B cell (primary cell): ENCODE data around the gene FADS2. TPM values are rescaled to one million over a fixed set of nuclear protein-coding genes. Genes with fewer than 3 reads are reported as not detected.
A peak's percentile ranks its signal among the peaks of the same experiment; 100 is the strongest.

Experiments used
- ATAC-seq: fragments of 200-7000 bp; cut with Tn5 transposase; one replicate; pipeline ENCODE4 v1.10.0; 2021; ENCODE audit warnings: low read depth, mild to moderate bottlenecking, moderate number of reproducible peaks, moderate library complexity
- CTCF ChIA-PET: fragments of 350-600 bp; sonication (Branson Sonifier 250); formaldehyde crosslinking; loops from one replicate; lab custom pipeline; 2021; ENCODE audit warnings: antibody characterized with exemption, inconsistent platforms; lab: Charles Lee
- POLR2A ChIA-PET: fragments of 350-600 bp; sonication (Branson Sonifier 250); formaldehyde crosslinking; loops from one replicate; lab custom pipeline; 2021; ENCODE audit warnings: antibody characterized with exemption; lab: Charles Lee
- DNase-seq: peaks from one replicate; pipeline ENCODE4 v3.0.0; 2013
- H2AFZ ChIP-seq: 2 replicates; pipeline ENCODE4 v1.6.1; 2012; ENCODE audit warnings: mild to moderate bottlenecking, low read depth, low read length; ENCODE audit not compliant: insufficient read depth, poor library complexity, severe bottlenecking
- H3K27ac ChIP-seq, 2 donors: 1 replicate in 1 of 2; 2 replicates in 1 of 2; pipeline ENCODE4 v1.5.1; 2012 to 2013; ENCODE audit warnings: low read length in 2 of 2, mild to moderate bottlenecking in 2 of 2, moderate library complexity in 1 of 2
- H3K27me3 ChIP-seq, 4 experiments: fragments of 200-600 bp in 1 of 4; sonication (generic) in 1 of 4; replicated peaks in 1 of 4; 1 replicate in 2 of 4; 2 replicates in 2 of 4; pipeline versions ENCODE4 v1.6.1 to v1.7.0; 2013 to 2016; ENCODE audit warnings: low read length in 3 of 4, mild to moderate bottlenecking in 2 of 4, mixed read lengths in 1 of 4, moderate library complexity in 1 of 4; ENCODE audit not compliant: insufficient read depth in 4 of 4, control insufficient read depth in 3 of 4; ENCODE audit errors: control extremely low read depth in 1 of 4
- H3K36me3 ChIP-seq, 2 experiments: replicated peaks in 1 of 2; 1 replicate in 1 of 2; 2 replicates in 1 of 2; pipeline versions ENCODE4 v1.6.1 to v1.7.1; 2013; ENCODE audit warnings: low read length in 1 of 2; ENCODE audit not compliant: insufficient read depth in 2 of 2, control insufficient read depth in 1 of 2; ENCODE audit errors: control extremely low read depth in 1 of 2, extremely low read depth in 1 of 2
- H3K4me1 ChIP-seq, 2 donors: fragments of 200-600 bp in 1 of 2; sonication (generic) in 1 of 2; 1 replicate in 1 of 2; 2 replicates in 1 of 2; pipeline versions ENCODE4 v1.5.1 to v1.6.1; 2013 to 2017; ENCODE audit warnings: low read length in 2 of 2; ENCODE audit not compliant: control insufficient read depth in 2 of 2, insufficient read depth in 2 of 2
- H3K4me2 ChIP-seq: replicated peaks from 2 replicates; pipeline ENCODE3; 2012; ENCODE audit warnings: mild to moderate bottlenecking, low read depth, low read length; ENCODE audit not compliant: poor library complexity, severe bottlenecking
- H3K4me3 ChIP-seq, 5 experiments: fragments of 200-600 bp in 1 of 5; sonication (generic) in 1 of 5; 1 replicate in 3 of 5; 2 replicates in 2 of 5; pipeline versions ENCODE4 v1.5.1 to v1.7.0; 2011 to 2016; ENCODE audit warnings: low read length in 4 of 5, mild to moderate bottlenecking in 4 of 5, low read depth in 2 of 5, control low read depth in 1 of 5, moderate library complexity in 1 of 5; ENCODE audit not compliant: insufficient read depth in 1 of 5; ENCODE audit errors: control extremely low read depth in 1 of 5, extremely low read depth in 1 of 5
- H3K79me2 ChIP-seq: fragments of 200-600 bp; sonication (generic); one replicate; pipeline ENCODE4 v1.6.0; 2016; ENCODE audit warnings: low read length; ENCODE audit not compliant: control insufficient read depth, insufficient read depth
- H3K9ac ChIP-seq: fragments of 200-600 bp; sonication (generic); 2 replicates; pipeline ENCODE4 v1.6.1; 2017; ENCODE audit warnings: mild to moderate bottlenecking, low read length, moderate library complexity
- H3K9me3 ChIP-seq, 3 donors: one replicate each; pipeline versions ENCODE4 v1.6.1 to v1.7.1; 2013; ENCODE audit warnings: low read length in 2 of 3; ENCODE audit not compliant: control insufficient read depth in 2 of 3, insufficient read depth in 1 of 3; ENCODE audit errors: control extremely low read depth in 1 of 3
- H4K20me1 ChIP-seq: 2 replicates; pipeline ENCODE4 v1.6.0; 2012; ENCODE audit warnings: mild to moderate bottlenecking, low read length; ENCODE audit not compliant: insufficient read depth, control insufficient read depth, poor library complexity, severe bottlenecking
- H3K27ac Mint-ChIP-seq: one replicate; pipeline ENCODE4 v1.8.0; 2021; ENCODE audit warnings: mixed read lengths
- H3K27me3 Mint-ChIP-seq: one replicate; pipeline ENCODE4 v1.8.0; 2021; ENCODE audit warnings: mixed read lengths
- H3K4me1 Mint-ChIP-seq: one replicate; pipeline ENCODE4 v1.8.0; 2021; ENCODE audit warnings: mixed read lengths
- H3K4me3 Mint-ChIP-seq: one replicate; pipeline ENCODE4 v1.8.0; 2021; ENCODE audit warnings: mixed read lengths
- H3K9me3 Mint-ChIP-seq: one replicate; pipeline ENCODE4 v1.8.0; 2022; ENCODE audit warnings: mixed read lengths; ENCODE audit not compliant: insufficient read depth
- EZH2 ChIP-seq: IDR thresholded peaks from 2 replicates; pipeline ENCODE4 v1.6.1; 2012; ENCODE audit warnings: borderline replicate concordance, low read depth, mild to moderate bottlenecking, moderate library complexity, low read length; ENCODE audit not compliant: insufficient read depth, poor library complexity, severe bottlenecking
- WGBS: methylation state at CpG from one replicate; pipeline ENCODE4 v1.1.5; 2013; ENCODE audit warnings: missing lambda C conversion rate; ENCODE audit not compliant: insufficient coverage; 5-methylcytosine and 5-hydroxymethylcytosine counted together
- intact Hi-C: fragments of 100-400 bp; cut with micrococcal nuclease; formaldehyde crosslinking; loops from one replicate; pipeline ENCODE4 v1.10.0; 2022
- polyA plus RNA-seq: library from polyadenylated mRNA; depleted of rRNA; stranded (reverse); fragments of >200 nt; gene quantifications from 2 replicates; pipeline ENCODE4 v1.2.3, GENCODE V29; 2012
- total RNA-seq, 2 donors: library from RNA; stranded (reverse); fragments of 120-200 nt in 1 of 2; gene quantifications; 1 replicate in 1 of 2; 2 replicates in 1 of 2; pipeline versions ENCODE4 v1.2.3 to v1.2.4, GENCODE V29; 2013 to 2022
- TF ChIP-seq, protein P1 (sequence below): fragments of 200-600 bp; IDR thresholded peaks from one replicate; pipeline ENCODE4 v1.8.0; 2022; ENCODE audit warnings: antibody characterized with exemption, mild to moderate bottlenecking

The FADS2 gene
- total and polyA plus RNA-seq, 2 donors (not counting 1 experiment from before 2014, with no cell fraction given), result 1.5 to 5.9 TPM

DNA sequence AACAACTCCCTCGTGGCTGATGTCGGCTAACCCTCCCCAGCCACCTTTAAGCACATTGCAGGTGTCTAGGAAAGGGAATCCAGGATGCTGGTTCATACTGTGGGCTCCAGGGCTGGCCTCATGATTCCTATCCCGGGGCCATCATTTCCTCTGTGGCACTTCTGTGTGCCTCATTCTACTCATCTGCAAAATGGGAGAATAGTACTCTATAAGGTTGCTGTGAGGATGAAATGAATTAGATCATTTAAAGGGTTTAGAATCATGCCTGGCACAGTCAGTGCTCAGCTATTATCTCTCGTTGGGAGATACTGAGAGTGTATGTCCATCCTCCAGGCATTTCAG, 67.6 kb downstream of the FADS2 start:
- CTCF ChIA-PET, result interaction anchor here (0.8 to 12.0 kb wide), 8 partner anchors 14 to 210 kb away, joined by 3 to 424 read pairs (median 142); partner anchors contain the start of gene BEST1
- Mint-ChIP-seq H3K9me3 (no peaks in the 10 kb centered on the region), H3K27ac (peak overlapping the region; percentile 41), H3K27me3 (no peaks in the 10 kb centered on the region), H3K4me1 (peaks cover 42% of the 10 kb centered on the region), H3K4me3 (no peak overlapping the region)
- H3K4me3 ChIP-seq, result no peak overlapping the region
- H3K9me3 ChIP-seq, result no peaks in the 10 kb centered on the region
- TF ChIP-seq EZH2, result no peak
- TF ChIP-seq, protein P1, sequence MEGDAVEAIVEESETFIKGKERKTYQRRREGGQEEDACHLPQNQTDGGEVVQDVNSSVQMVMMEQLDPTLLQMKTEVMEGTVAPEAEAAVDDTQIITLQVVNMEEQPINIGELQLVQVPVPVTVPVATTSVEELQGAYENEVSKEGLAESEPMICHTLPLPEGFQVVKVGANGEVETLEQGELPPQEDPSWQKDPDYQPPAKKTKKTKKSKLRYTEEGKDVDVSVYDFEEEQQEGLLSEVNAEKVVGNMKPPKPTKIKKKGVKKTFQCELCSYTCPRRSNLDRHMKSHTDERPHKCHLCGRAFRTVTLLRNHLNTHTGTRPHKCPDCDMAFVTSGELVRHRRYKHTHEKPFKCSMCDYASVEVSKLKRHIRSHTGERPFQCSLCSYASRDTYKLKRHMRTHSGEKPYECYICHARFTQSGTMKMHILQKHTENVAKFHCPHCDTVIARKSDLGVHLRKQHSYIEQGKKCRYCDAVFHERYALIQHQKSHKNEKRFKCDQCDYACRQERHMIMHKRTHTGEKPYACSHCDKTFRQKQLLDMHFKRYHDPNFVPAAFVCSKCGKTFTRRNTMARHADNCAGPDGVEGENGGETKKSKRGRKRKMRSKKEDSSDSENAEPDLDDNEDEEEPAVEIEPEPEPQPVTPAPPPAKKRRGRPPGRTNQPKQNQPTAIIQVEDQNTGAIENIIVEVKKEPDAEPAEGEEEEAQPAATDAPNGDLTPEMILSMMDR, result no peak
- intact Hi-C loops, result no loop called here
- no peak overlapping the region for H2AFZ ChIP-seq
- peaks cover 2% of the 10 kb centered on the region for H3K79me2 ChIP-seq
- 79% methylated on average over 2 of the region's 4 CpGs for WGBS
- no peak overlapping the region for H3K4me2 ChIP-seq
- no peaks in the 10 kb centered on the region for H3K36me3 ChIP-seq
- POLR2A ChIA-PET, result no interaction called here
- peaks cover under 1% of the 10 kb centered on the region for H4K20me1 ChIP-seq
- no peak overlapping the region for H3K27ac ChIP-seq
- ATAC-seq (no peak), DNase-seq (no peak)
- no peak overlapping the region for H3K9ac ChIP-seq
- H3K27me3 ChIP-seq, result no peaks in the 10 kb centered on the region
- peaks cover 30 to 47% of the 10 kb centered on the region in 2 donors for H3K4me1 ChIP-seq

DNA sequence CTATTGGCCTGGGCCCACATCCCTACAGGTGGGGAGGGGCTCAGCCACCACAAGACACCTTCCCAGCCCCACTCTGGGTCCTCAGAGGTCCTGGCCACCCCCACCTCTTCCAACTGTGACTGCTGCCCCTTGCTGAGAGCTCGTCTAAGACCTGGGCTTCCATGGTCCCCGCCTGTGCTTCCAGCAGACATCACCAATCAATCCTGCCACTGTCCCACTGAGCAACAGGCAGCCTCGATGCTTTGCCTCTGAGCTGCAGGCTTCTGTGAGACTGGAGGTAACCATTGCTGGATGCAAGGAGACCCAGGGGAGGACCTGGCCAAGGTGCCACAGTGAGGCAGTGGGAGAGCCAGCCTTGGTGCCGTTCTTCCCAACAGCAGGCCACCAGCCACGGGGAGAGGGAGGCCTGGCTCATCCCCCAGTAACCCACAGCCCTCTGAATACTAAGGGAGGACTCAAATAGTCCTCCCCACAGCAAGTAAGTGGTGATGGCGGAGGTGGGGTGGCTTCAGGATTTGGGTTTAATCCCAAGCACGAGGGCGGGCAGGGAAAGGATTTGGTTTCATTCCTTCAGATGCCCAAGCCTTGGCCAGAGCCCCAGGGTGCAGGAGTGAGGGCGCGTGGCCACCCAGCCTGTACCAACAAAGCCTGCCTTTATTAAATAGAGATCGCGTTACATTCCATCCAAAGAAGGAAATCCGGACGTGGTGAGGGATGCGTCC, 68.7 kb downstream of the FADS2 start:
- Histone ChIP-seq H3K27me3 (no peaks in the 10 kb centered on the region), H3K27ac (no peak overlapping the region), H3K4me3 (no peak overlapping the region), H3K9me3 (no peaks in the 10 kb centered on the region), H3K4me1 (peaks cover 29 to 42% of the 10 kb centered on the region in 2 donors), H4K20me1 (no peaks in the 10 kb centered on the region), H3K79me2 (no peaks in the 10 kb centered on the region), H3K4me2 (no peak overlapping the region), H3K36me3 (no peaks in the 10 kb centered on the region), H3K9ac (no peak overlapping the region), H2AFZ (no peak overlapping the region)
- DNase-seq (no peak), ATAC-seq (no peak)
- no peak for TF ChIP-seq EZH2
- TF ChIP-seq, protein P1, result no peak
- Mint-ChIP-seq H3K9me3 (no peaks in the 10 kb centered on the region), H3K27ac (peak overlapping the region; percentile 66), H3K4me3 (no peak overlapping the region), H3K4me1 (peaks cover 40% of the 10 kb centered on the region), H3K27me3 (no peaks in the 10 kb centered on the region)
- intact Hi-C loops, result no loop called here
- CTCF ChIA-PET, result interaction anchor here (0.6 to 12.0 kb wide), 14 partner anchors 15 to 653 kb away, joined by 3 to 424 read pairs (median 44); partner anchors contain the start of genes BEST1 and FTH1
- POLR2A ChIA-PET, result interaction anchor here (0.6 to 1.2 kb wide), 2 partner anchors 71 to 219 kb away, joined by 3 to 7 read pairs; partner anchors contain the start of gene FTH1
- 84% methylated on average over 6 of the region's 15 CpGs for WGBS
